Cardiac fibroblast (primary cell): ENCODE results near the gene ZNF71.

ENCODE experiments used
- DNase-seq, 2 donors: peaks; one replicate each; pipeline versions ENCODE4 v3.0.0 to v3.0.0-alpha.2; 2010; ENCODE audit warnings: low read depth in 2 of 2
- H3K4me3 ChIP-seq, 2 donors: replicated peaks in 1 of 2; 1 replicate in 1 of 2; 2 replicates in 1 of 2; pipeline ENCODE4 v1.5.1; 2011; ENCODE audit warnings: low read depth in 2 of 2, low read length in 2 of 2, mild to moderate bottlenecking in 2 of 2, moderate library complexity in 1 of 2
- CTCF ChIP-seq: IDR thresholded peaks from one replicate; pipeline ENCODE4 v1.5.1; 2011; ENCODE audit warnings: low read depth, mild to moderate bottlenecking, low read length, inconsistent platforms

The ZNF71 gene

GRCh38 chr19:56601375-56601774 lies 6.3 kb downstream of the ZNF71 start:
- no peak overlapping the region for H3K4me3 ChIP-seq
- TF ChIP-seq CTCF = no peak
- DNase-seq = peak in 1 of 2 donors; percentile 28

GRCh38 chr19:56603829-56604228 lies 8.7 kb downstream of the ZNF71 start:
- no peak overlapping the region for H3K4me3 ChIP-seq
- no peak for TF ChIP-seq CTCF
- no peak for DNase-seq

- no peak for DNase-seq
- no peak for TF ChIP-seq CTCF
- no peak overlapping the region for H3K4me3 ChIP-seq
Measured at GRCh38 chr19:56608274-56608964, 13.3 kb downstream of the ZNF71 start.

GRCh38 chr19:56611288-56611687 lies 16.2 kb downstream of the ZNF71 start:
- DNase-seq = no peak
- TF ChIP-seq CTCF = no peak
- no peak overlapping the region for H3K4me3 ChIP-seq

GRCh38 chr19:56612737-56613136 lies 17.6 kb downstream of the ZNF71 start:
- no peak overlapping the region for H3K4me3 ChIP-seq
- TF ChIP-seq CTCF = no peak
- no peak for DNase-seq

- no peak for TF ChIP-seq CTCF
- no peak overlapping the region for H3K4me3 ChIP-seq
- DNase-seq = no peak
Measured at GRCh38 chr19:56613639-56614038, 18.5 kb downstream of the ZNF71 start.

GRCh38 chr19:56617531-56617930 lies 22.4 kb downstream of the ZNF71 start:
- no peak for TF ChIP-seq CTCF
- H3K4me3 ChIP-seq = no peak overlapping the region
- DNase-seq = no peak
